Measurements from ENCODE around the gene MACF1. TPM values are rescaled to one million over a fixed set of nuclear protein-coding genes. Genes with fewer than 3 reads are reported as not detected.

MACF1 gene
- total and polyA plus RNA-seq, 10 donors = 50.8 to 641 (median 414) TPM

- Histone ChIP-seq H3K9me3 (no peaks in the 10 kb centered on the region), H3K4me1 (peaks cover 34 to 98% (median 91%) of the 10 kb centered on the region in 6 donors), H3K27ac (peak overlapping the region; percentile 74 to 89 (median 88)), H3K36me3 (peaks cover 0 to 14% (median 0%) of the 10 kb centered on the region in 6 donors), H3K4me3 (peak overlapping the region in 7 of 8 donors; percentile 19 to 67 (median 40)), H3K27me3 (replicated peaks in 1 of 7) (no peaks in the 10 kb centered on the region)
- intact Hi-C loops (cut with DNase I; ENCODE audit: low total_unique reads) = no loop called here
- WGBS, 5 donors = 19 to 42% (median 22%) methylated on average over 4 of the region's 4 CpGs
- TF ChIP-seq POLR2AphosphoS5 (IDR thresholded peaks at IDR 0.05) (no peak), POLR2A (IDR thresholded peaks at IDR 0.05) (no peak), CTCF (IDR thresholded peaks at IDR 0.05 in 8 of 11, conservative IDR thresholded peaks at IDR 0.05 in 3 of 11) (no peak)
- no peak for DNase-seq
Measured at GRCh38 chr1:39216771-39217170, 12.3 kb downstream of the MACF1 start.

DNA sequence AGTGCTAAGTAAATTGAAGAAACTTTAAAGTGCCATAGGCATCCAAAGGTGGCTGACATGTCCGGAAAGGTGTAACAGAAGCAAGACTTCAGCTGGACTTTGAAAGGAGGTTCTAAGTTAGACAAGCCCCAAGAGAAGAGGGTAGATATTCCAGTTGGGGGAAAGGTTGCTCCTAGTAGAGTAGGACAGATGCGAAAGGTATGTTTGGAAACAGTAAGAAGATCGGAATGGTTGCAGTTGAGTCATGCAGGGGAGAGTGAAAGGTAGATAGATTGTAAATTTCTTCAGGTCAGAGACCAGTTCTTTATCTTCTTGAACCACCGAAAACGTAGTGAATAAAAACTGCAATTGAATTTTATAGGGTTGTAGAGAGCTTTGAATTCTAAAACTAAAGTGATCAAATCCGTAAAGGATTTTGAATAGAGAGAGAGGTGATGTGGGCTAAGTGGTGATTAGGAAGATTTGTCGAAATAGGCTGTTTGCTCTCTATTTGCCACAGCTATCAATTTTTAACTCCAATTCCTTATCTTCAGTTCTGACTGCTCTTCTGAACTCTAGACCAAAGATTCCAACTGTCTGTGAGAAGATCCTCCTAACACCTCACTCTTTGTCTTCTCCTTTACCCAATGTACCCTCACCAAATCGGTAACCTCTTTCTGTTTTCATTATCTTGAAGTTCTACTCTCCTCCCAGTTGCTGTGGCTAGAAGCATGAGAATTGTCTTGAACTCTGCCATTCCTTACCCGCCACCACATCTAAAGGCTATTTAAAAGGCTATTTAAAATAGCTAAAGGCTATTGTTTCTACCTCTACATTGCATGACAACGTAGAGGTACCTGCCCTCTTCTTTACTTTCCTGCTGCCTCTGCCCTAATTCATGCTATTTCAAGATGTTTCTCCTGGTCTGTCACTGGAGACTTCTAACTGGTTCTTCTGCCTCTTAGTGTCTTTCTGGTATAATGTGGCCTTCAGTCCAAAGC, 16.7 kb downstream of the MACF1 start:
- intact Hi-C loops (cut with DNase I; ENCODE audit: low total_unique reads) = no loop called here
- Histone ChIP-seq H3K27me3 (replicated peaks in 1 of 7) (no peaks in the 10 kb centered on the region), H3K4me1 (peaks cover 23 to 95% (median 69%) of the 10 kb centered on the region in 6 donors), H3K36me3 (peaks cover 0 to 14% (median 0%) of the 10 kb centered on the region in 6 donors), H3K9me3 (no peaks in the 10 kb centered on the region), H3K4me3 (no peak overlapping the region), H3K27ac (no peak overlapping the region)
- TF ChIP-seq POLR2AphosphoS5 (IDR thresholded peaks at IDR 0.05) (no peak), POLR2A (IDR thresholded peaks at IDR 0.05) (no peak), CTCF (IDR thresholded peaks at IDR 0.05 in 8 of 11, conservative IDR thresholded peaks at IDR 0.05 in 3 of 11) (no peak)
- DNase-seq = no peak
- WGBS, 5 donors = 89 to 95% (median 93%) methylated on average over 10 of the region's 10 CpGs

DNA sequence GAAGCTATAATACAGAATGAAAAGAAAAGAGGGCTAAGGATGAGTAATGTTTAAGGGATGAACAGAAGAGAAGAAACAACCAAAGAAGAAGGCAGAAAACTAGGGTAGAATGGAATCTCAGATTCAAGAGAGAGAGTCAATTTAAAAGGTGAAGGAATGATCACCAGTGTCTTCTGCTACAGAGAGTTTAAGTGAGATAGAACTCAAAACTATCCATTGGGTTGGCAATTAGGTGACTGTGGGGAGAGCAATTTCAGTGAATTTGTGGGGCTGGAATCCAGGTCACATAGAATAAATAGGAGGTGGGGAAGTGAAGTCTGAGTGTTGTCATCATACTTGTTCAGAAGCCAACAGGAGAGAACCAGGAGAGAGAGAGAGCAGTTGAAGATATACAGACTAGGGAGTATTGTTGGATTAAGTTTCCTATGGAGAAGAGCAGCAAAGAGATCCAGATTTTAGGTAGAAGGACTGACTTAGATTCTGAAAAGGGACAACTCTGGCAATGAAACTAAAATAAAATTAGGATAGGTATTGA, 19.9 kb downstream of the MACF1 start:
- H3K36me3 ChIP-seq = peaks cover 0 to 8% (median 0%) of the 10 kb centered on the region in 6 donors
- H3K27me3 ChIP-seq (replicated peaks in 1 of 7) = no peaks in the 10 kb centered on the region
- no peak overlapping the region for H3K27ac ChIP-seq
- intact Hi-C loops (cut with DNase I; ENCODE audit: low total_unique reads) = no loop called here
- no peaks in the 10 kb centered on the region for H3K9me3 ChIP-seq
- no peak for TF ChIP-seq CTCF (IDR thresholded peaks at IDR 0.05 in 8 of 11, conservative IDR thresholded peaks at IDR 0.05 in 3 of 11)
- no peak for TF ChIP-seq POLR2A (IDR thresholded peaks at IDR 0.05)
- no peak for TF ChIP-seq POLR2AphosphoS5 (IDR thresholded peaks at IDR 0.05)
- DNase-seq = no peak
- H3K4me1 ChIP-seq = peaks cover 7 to 95% (median 64%) of the 10 kb centered on the region in 6 donors
- H3K4me3 ChIP-seq = no peak overlapping the region

DNA sequence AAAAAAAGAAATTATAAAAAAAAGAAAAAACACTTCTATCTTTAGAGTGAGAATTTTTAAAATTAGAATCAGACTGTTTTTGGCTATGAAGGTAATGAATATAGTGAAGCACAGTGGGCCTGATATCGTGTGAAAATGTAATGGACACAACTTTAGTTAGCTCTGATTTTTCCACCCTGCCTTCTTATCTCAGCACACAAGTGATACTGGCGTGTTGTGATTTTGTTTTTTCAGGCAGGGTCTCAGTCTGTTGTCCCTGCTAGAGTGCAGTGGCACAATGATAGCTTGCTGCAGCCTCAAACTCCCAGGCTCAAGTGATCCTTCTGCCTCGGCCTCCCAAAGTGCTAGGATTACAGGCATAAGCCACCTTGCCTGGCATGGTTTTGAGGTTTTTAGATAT, 22.3 kb downstream of the MACF1 start:
- WGBS, 5 donors = 88 to 96% (median 90%) methylated on average over 3 of the region's 3 CpGs
- TF ChIP-seq POLR2AphosphoS5 (IDR thresholded peaks at IDR 0.05) = no peak
- TF ChIP-seq CTCF (IDR thresholded peaks at IDR 0.05 in 8 of 11, conservative IDR thresholded peaks at IDR 0.05 in 3 of 11) = no peak
- TF ChIP-seq POLR2A (IDR thresholded peaks at IDR 0.05) = no peak
- Histone ChIP-seq H3K27ac (no peak overlapping the region), H3K9me3 (no peaks in the 10 kb centered on the region), H3K4me3 (no peak overlapping the region), H3K4me1 (peaks cover 24 to 96% (median 67%) of the 10 kb centered on the region in 6 donors), H3K36me3 (peaks cover 0 to 10% (median 0%) of the 10 kb centered on the region in 6 donors), H3K27me3 (replicated peaks in 1 of 7) (no peaks in the 10 kb centered on the region)
- intact Hi-C loops (cut with DNase I; ENCODE audit: low total_unique reads) = no loop called here
- DNase-seq = no peak

All from spleen (tissue), 11 donors.